Measurements from ENCODE around the gene NOTCH2. TPM values are rescaled to one million over a fixed set of nuclear protein-coding genes. Genes with fewer than 3 reads are reported as not detected.

The NOTCH2 gene
- total RNA-seq, 2 donors from 2014 or later = 44.7 to 45.0 TPM

DNA sequence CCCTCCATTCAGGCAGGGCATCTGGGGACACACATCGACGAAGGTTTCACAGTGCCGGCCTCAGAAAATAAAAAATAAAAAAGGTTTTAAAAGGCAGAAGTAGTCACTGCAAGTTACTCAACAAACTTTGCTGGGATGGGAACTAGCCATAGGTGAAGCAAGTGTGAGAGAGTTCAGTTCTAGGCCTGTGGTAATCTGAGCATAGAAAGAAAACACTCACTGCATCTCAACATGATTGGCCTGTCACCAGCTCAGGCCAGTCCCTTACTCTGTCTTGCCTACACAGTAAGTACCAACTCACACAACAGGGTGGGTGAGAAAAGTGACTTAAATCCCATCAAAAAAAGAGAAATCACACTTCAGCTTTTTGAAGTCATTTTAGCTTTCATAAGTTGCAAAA, 142.9 kb downstream of the NOTCH2 start:
- DNase-seq (no peak), ATAC-seq (peak in 1 of 2 donors; percentile 38)
- intact Hi-C loops (cut with DNase I) = no loop called here

DNA sequence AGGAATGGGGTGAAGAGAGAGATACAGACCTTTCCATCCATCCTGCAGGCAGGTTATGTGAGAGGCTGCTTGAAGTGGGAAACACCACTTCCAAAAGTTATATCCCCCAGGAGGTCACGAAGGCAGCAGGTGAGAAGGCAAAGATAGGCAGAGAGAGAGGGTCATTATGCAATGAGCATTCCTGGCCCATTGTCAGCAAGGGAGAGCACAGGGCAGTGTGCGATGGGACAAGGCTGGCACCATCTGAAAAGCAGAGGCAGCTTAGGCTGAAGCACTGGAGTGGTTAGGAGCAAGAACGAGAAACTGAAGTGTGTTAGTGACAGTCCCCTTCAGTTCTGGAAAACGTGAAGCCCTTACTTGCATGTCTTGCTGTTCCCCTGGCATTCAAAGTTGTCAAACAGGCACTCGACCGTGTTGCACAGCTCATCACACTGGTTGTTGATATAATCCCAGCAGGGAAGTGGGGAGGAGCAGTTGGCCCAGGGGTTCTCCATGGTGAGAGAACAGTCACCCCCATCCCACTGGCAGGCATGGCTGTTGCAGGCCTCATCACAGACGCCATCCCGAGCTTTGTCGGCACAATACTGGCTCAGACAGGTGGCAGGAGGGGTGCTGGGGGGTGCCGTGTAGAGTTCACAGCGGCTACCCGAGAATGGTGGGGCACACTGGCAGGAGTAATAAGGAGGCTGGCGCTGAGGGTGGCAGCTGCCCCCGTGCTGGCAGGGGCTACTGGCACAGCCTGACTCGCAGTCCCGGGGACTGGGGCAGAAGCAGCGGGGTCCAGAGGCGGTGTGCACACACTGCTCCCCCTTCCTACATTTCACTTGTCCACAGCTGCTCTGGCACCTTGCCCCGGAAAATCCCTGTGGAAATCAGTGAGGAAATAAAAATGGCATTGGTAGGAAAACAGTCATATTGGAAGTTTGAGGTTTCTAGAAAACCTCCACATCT, 144.2 kb downstream of the NOTCH2 start:
- ATAC-seq (peak in 1 of 2 donors; percentile 47), DNase-seq (no peak)
- intact Hi-C loops (cut with DNase I) = no loop called here

DNA sequence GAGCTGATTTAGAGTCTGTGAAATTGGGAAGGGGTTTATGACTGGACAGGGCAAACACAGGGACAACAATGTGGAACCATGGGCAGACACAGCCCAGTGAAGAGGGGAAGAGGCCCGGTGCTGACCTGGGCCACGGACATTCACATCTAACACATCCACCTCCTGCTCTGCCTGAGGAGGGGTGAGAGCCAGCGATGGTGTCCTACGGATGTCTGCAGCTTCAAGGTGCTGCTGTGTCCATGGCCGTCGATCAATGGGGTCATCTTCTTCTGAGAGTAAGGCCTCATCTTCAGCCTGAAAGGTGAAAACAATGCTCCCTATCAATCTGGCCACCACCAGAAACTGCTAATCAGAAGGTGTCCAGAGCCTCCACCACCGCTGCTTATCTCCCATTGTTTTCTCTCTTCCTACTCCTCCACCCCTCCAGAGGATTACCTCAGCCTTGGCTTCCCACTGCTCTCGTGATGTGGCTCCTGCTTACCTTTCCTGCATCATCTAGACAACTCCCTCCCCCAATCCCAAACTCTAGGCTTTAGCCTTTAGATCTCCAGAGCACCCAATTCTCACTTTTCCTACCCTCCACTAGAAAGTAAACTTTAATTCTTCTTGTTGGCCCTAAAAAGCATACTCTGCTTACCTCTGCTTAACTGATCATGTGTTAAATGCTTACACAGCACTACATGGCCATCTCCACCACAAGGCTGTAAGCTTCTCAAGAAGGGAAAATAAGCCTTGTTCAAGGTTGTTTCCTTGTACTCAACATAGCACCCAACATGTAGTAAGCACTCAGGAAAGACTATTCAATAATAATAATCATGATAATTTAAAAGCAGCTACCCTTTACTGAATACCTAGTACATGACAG, 149.1 kb downstream of the NOTCH2 start:
- intact Hi-C loops (cut with DNase I) = no loop called here

DNA sequence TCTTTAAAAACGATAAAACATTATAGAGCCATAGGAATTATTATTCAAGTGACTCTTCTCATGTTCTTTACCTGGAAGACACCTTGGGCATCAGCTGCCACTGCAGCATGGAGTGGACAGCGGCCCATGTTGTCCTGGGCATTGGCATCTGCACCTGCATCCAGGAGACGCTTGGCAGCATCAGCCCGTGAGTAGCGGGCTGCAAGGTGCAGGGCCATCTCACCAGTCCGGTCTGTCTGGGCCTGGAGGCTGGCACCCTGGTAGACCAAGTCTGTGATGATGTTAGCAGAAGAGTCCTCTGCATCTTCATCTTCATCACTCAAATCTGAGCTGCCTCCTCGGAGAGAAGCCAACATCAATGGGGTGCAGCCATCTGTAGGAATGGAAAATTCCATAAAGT, 150.2 kb downstream of the NOTCH2 start:
- no peak for DNase-seq

More for the DNA sequence above, 149.1 kb downstream of the NOTCH2 start:
- no peak for DNase-seq
- no peak for ATAC-seq

DNA sequence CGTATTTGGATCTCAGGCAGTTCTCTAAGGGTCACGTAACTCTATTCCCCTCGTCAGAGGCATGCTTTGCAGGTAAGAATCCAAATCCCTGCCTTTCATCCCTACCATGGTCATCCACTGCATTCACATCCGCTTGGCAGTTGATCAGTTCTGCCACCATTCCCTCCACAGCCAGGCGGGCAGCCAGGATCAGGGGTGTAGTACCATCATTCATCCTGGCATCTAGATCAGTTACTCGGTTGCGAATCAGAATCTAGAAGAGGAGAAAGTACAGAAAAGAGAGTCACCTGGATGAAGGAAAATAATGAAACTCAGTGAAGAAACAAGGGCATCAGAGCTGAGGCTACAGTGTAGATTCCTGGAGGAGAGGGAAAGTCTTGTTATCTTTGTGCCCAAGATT, 151.2 kb downstream of the NOTCH2 start:
- DNase-seq (no peak), ATAC-seq (no peak)
- intact Hi-C loops (cut with DNase I) = no loop called here

More for the DNA sequence above, 150.2 kb downstream of the NOTCH2 start:
- no peak for ATAC-seq
- intact Hi-C loops (cut with DNase I) = no loop called here

DNA sequence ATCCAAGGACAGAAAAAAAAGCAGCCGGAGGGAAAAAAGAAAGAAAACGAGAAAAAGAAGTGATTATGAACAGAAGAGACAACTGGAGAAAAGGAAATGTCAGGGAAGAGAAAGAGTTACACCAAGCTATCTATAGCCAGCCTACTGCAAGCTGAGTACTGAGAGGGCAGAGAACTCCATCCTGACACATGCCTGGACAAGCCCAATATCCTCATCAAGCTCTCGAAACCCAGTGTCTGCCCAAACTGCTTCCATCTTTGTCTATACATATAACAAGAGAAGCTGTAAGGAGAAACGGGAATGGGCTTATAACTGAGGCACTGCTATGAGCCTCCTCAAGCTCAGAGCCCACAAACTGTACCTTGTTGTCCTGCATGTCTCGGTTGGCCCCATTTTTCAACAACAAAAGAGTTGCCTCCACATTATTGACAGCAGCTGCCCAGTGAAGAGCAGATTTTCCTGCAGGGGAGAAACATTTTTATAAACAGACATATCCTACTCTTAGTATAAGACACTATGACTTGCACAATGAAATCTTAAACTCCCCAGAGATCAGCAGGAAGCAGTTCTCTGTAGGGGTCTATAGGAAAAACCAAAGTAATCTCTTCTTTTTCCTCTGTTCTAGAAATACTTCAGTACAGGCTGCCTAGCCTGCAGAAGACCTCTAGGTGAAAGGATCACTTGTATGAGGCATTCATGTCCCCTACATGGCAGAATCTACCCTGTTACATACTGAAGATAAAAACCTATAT, 152.0 kb downstream of the NOTCH2 start:
- ATAC-seq = no peak
- no peak for DNase-seq
- intact Hi-C loops (cut with DNase I) = no loop called here

DNA sequence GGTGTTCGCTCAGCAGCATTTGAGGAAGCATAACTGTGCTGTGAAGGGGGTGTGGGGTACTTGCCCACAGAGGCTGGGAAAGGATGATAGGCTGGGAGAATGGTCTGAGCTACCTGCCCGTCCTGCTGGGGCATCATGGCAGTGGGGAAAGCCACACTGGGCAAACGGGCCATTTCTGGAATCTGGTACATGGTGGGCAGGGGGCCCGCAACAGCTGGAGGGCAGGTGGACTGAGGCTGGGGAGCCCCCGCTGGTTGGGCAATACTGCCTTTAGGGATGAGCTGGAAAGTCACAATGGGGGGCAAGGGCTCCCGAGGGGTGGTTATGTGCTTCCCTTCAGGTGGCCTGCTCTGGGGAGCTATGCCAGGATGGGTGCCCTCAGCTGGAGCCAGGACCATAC, 153.9 kb downstream of the NOTCH2 start:
- DNase-seq (no peak), ATAC-seq (no peak)
- intact Hi-C loops (cut with DNase I) = no loop called here

DNA sequence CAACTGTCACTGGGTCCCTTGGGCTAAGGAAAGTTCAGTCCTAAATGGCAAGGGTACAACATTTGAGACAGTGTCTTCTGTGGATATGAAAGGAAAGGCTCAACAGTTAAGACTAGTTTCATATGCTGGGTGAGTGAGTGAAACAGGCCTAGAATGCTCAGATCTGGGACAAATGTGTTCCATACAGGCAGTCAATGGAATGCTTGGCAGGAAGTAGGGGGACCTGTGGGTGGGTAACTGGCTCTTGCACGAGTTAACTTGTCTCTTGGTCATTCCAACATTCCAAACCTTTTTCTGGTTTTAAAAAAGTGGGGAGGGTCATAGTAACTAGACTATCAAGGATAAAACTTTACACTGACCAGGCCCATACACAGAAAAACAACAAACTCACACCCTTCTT, 155.4 kb downstream of the NOTCH2 start:
- ATAC-seq (no peak), DNase-seq (no peak)
- intact Hi-C loops (cut with DNase I) = no loop called here

DNA sequence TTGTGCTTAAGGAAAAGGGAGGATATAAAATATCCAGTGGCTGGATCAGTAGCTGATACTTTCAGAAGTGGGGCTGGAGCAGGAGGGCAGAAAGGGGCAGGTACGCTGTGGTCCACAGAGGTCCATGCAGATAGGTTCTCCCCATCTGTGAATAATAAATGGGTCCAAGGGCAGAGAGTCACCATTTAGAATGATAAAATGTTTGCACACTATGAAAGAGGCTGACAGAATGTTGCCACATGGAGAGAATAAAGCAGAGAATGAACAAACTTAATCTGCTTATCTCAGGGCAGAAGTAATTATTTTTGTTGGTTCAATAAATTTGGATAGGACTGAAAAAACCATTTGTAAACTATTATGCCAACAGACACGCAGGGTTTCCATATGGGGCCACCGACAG, 156.5 kb downstream of the NOTCH2 start:
- intact Hi-C loops (cut with DNase I) = no loop called here
- DNase-seq (no peak), ATAC-seq (no peak)

DNA sequence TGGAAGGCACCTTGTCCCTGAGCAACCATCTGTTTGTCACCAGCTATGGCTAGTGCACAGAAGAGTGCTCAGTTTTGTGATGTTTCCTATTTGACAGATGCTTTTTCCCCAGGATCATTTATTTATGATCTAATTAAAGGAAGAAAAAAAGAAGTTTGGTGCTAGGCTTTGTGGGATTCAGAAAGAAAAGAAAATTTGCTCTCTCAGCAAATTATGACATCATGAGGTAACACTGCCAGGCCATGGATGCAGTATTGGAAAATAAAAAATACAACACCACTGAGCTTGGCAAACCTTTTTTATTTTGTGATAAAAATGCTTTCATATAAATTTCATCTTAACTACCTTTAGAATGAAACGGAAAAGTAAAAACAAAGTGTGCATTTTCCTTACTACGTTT, 157.7 kb downstream of the NOTCH2 start:
- DNase-seq = no peak
- no peak for ATAC-seq
- intact Hi-C loops (cut with DNase I) = no loop called here

DNA sequence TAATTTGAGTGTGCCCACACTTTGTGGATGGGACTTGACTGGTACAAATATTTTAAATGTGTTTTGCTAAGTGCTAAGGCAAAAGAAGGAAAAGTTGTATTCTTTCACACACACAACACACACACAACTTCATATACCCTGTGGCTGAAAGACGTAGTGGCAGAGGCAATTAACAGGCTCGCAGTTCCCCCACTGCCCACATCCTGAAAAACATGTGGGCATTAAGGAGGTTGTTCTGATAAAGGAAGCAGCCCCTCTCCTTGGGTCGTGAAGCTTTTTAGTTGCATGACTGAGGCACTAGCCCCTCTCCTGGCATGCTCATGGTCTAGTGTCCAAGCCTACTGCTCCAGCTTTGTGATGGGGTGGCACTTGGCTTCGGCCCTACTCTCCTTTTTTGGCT, 158.8 kb downstream of the NOTCH2 start:
- no peak for DNase-seq
- no peak for ATAC-seq
- intact Hi-C loops (cut with DNase I) = no loop called here

DNA sequence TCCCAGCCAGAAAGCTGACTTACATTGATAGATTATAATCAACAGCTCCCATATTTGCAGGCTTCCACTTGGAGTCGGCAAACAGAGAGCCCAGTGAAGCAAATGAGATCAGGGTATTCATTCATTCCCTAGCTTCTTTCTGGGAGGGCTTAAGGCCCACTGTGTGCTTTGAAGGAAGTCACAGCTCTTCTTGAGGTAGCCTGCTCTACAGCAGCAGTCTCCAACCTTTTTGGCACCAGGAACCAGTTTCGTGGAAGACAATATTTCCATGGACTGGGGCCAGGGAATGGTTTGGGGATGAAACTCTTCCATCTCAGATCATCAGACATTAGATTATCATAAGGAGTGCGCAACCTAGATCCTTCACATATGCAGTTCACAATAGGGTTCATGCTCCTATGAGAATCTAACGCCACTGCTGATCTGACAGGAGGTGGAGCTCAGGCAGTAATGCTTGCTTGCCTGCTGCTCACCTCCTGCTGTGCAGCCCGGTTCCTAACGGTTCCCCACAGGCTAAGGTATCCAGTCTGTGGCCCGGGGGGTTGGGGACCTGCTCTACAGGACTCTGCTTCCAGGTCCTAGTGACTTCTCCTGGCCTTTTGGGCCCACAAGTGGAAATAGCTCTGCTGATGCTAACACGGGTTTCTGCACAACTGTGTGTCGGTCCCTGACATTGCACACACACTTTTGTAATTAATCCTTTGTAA, 159.4 kb downstream of the NOTCH2 start:
- ATAC-seq = no peak
- no peak for DNase-seq
- intact Hi-C loops (cut with DNase I) = no loop called here

DNA sequence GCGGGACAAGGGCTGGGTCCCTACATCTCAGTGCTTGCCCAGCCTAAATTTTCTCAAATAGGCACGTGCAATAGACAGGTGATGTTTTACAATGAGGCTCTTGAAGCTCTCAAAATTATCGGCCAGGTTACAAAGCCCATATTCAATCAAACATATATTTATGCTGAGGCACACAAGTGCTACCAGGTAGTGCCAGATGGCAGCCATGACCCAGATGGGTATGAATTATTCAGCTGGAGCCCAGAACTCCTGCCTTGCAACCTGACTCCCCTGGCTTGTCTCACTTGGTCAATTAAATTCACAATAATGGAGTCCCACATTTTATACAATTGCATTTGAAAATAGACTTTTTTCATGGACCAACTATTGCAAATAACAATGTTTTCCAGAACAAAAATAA, 160.8 kb downstream of the NOTCH2 start:
- no peak for DNase-seq
- ATAC-seq = no peak
- intact Hi-C loops (cut with DNase I) = no loop called here

DNA sequence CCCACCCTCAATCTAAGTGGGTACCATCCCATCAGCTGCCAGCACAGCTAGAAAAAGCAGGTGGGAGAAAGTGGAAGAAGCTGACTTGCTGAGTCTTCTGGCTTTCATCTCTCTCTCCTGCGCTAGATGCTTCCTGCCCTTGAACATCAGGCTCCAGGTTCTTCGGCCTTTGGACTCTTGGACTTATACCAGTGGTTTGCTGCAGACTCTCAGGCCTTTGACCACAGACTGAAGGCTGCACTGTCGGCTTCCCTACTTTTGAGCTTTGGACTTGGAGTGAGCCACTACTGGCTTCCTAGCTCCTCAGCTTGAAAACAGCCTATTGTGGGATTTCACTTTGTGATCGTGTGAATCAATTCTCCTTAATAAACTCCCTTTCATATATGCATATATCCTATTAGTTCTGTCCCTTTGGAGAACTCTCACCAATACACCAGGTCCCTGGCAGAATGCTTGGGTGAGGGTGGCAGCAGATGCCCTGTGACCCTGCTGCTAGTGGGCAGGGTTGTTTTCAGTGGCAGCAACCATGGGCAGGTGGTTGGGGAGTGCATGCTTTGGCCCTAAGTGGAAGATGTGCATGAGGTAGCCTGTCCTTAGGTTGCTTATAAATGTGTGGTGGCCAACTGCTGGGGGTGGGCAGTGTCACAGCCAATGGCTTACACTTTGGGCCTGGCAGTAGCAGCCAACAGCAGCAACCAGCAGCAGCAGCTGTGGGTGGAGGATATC, 162.4 kb downstream of the NOTCH2 start:
- DNase-seq = no peak
- no peak for ATAC-seq
- intact Hi-C loops (cut with DNase I) = no loop called here

DNA sequence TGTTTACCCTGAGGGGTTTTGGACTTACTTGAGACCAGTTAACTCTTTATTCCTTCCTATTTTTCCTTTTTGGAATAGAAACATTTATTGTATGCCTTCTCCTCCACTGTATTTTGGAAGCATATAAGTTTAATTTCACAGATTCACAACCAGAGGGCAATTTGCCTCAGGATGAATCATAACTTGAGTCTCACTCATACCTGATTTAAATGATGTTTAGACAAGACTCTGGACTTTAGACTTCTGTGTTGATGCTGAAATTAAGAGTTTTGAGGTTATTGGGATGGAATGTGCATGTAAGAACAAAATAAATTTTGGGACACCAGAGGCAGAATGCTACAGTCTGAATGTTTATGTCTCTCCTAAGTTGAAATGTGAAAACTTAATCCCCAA, 166.0 kb downstream of the NOTCH2 start:
- intact Hi-C loops (cut with DNase I) = no loop called here
- DNase-seq (no peak), ATAC-seq (no peak)

DNA sequence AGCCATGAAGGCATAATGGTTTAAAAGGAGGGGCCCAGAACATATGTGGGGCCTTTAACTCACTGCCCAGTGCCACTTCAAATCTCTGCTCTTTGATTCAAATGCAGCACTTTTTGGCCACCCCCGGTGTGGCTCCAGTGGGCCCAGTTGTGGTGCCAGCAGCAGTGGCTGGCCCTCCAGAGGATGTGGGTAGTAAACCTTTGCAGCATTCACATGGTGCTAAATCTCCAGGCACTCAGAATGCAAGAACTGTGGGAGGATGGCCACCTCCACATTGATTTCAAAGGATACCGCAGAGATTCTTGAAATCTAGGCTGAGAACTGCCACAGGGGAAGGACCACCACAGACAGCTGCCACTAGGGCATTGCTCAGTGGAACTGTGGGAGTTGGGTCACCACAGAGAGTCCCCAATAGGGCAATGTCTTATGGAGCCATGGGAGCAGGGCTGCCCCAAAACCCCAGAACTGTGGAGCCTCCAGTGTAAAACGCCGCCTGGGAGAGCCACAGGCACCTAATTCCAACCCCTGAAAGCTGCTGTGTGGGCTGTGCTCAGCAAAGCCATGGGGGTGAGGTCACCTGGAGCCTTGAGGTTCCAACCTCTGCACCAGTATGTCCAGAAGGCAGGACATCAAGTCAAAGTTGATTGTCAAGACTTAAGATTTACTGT, 166.6 kb downstream of the NOTCH2 start:
- intact Hi-C loops (cut with DNase I) = no loop called here
- ATAC-seq (no peak), DNase-seq (no peak)

DNA sequence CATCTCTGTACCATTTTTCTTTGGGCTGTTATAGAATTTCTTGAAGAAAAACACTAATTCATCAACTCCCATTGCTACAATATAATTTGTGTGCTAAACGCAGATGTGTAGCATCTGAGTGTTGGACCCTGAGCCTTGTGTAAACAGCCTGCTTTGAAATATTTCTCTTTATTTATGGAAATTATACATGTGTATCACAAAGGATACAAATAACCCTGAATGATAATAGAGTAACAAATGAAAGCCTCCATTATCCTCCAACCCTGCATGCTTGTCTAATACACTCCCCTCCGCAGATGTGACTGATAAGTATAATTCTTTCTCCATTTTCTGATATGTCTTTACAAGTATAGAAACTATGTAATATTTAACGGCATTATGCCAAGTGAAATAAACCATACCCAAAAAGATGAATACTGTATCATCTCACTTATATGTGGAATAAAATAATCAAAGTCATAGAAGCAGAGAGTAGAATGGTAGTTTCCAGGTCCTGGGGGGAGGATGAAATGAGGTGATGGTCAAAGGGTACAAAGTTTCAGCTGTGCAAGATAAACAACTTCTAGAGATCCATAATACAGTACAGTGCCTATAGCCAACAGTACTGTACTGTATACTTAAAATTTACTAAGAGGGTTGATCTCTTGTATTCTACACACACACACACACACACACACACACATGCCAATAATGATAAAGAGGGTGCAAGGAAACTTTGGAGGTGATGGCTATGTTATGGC, 170.3 kb downstream of the NOTCH2 start:
- no peak for ATAC-seq
- intact Hi-C loops (cut with DNase I) = no loop called here
- DNase-seq = no peak

All from left cardiac atrium (tissue), 4 donors.